ENCODE results near the gene BOLA1.
A peak's percentile ranks its signal among the peaks of the same experiment; 100 is the strongest.

DNA sequence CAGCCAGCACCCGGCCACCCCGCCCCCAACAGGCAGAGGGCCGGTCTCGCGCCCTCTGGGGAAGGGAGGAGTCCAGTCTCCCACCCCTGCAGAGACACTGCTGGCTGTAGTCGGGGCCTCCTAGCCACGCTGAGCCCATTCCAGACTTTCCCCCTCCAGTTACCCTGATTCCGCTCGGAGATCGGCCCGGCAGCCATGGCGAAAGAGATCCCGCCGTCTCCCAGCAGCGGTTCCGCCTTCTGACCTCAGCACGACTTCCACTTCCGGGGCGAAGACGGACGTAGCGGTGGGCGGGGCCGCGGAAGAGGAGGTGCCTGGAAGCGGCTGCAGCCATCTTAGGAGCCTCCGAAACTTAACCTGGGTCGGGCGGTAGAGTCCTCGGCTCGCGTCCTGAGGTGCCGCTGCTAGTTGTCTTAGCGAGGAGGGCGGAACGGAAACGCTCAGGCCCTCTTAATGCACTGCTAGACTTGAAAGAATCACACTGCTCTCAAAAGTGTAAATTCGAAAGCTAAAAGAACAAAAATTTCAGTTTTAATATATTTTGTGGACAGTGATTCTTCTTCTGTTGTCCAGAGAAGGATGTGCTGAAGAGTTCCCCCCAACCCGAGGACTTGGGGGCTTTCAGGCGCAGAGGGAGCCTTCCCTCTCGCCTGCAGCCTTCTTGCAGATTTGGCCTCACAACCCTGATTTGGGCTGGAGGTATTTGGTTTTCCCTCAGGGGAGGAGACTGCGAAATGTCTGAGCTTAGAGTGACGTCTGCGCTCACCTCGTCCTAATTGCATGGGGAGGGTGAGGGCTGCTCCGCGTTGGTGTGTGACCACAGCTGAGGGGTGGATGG lies 28.4 kb downstream of the BOLA1 start, which contains the start of gene SF3B4:
- TF ChIP-seq POLR2A (IDR thresholded peaks at IDR 0.05) = peak; percentile 82 to 99
- peak in 1 of 6 experiments; percentile 22 for TF ChIP-seq CTCF (IDR thresholded peaks at IDR 0.05)

All from thyroid gland (tissue), 4 donors.